Neural cell (in vitro differentiated cells): ENCODE data around the gene CD247. TPM values are rescaled to one million over a fixed set of nuclear protein-coding genes. Genes with fewer than 3 reads are reported as not detected.

Source experiments
- H2AFZ ChIP-seq: fragments of 200-600, 300-800 bp; sonication (generic), shearing (Covaris generic); 2 replicates; pipeline ENCODE4 v1.6.0; 2014; ENCODE audit warnings: low read depth, mild to moderate bottlenecking, antibody characterized with exemption, low read length, moderate library complexity
- H3F3A ChIP-seq: fragments of 200-600 bp; shearing (Covaris generic); 2 replicates; pipeline ENCODE4 v1.6.1; 2016; ENCODE audit warnings: mild to moderate bottlenecking, moderate library complexity, mixed read lengths, antibody characterized with exemption, low read length; ENCODE audit not compliant: insufficient read depth, poor library complexity, severe bottlenecking
- H3K27ac ChIP-seq: fragments of 200-600, 300-800 bp; sonication (generic), shearing (Covaris generic); 2 replicates; pipeline ENCODE4 v1.5.1; 2014; ENCODE audit warnings: mild to moderate bottlenecking, low read length, moderate library complexity
- H3K27me3 ChIP-seq: fragments of 300-800, 200-600 bp; sonication (generic), shearing (Covaris generic); 2 replicates; pipeline ENCODE4 v1.6.0; 2014; ENCODE audit warnings: mild to moderate bottlenecking, low read depth, low read length, moderate library complexity; ENCODE audit not compliant: insufficient read depth
- H3K36me3 ChIP-seq: fragments of 300-800, 200-600 bp; sonication (generic), shearing (Covaris generic); 2 replicates; pipeline ENCODE4 v1.5.1; 2014; ENCODE audit warnings: mild to moderate bottlenecking, antibody characterized with exemption, low read length, moderate library complexity; ENCODE audit not compliant: insufficient read depth
- H3K4me2 ChIP-seq: fragments of 300-800, 200-600 bp; sonication (generic), shearing (Covaris generic); 2 replicates; pipeline ENCODE4 v1.6.0; 2014; ENCODE audit warnings: mild to moderate bottlenecking, low read length
- H3K4me3 ChIP-seq: fragments of 300-800, 200-600 bp; sonication (generic), shearing (Covaris generic); 2 replicates; pipeline ENCODE4 v1.5.1; 2014; ENCODE audit warnings: mild to moderate bottlenecking, low read length, moderate library complexity
- H3K79me2 ChIP-seq: fragments of 200-600 bp; shearing (Covaris generic); replicated peaks from 2 replicates; pipeline ENCODE4 v1.6.0; 2014; ENCODE audit warnings: mild to moderate bottlenecking, low read length, moderate library complexity; ENCODE audit not compliant: insufficient read depth
- H3K9ac ChIP-seq: fragments of 300-800, 200-600 bp; sonication (generic), shearing (Covaris generic); 2 replicates; pipeline ENCODE4 v1.6.1; 2016; ENCODE audit warnings: mild to moderate bottlenecking, low read length, mixed read lengths
- H3K9me2 ChIP-seq: fragments of 200-600 bp; shearing (Covaris generic); 2 replicates; pipeline ENCODE4 v1.6.1; 2016; ENCODE audit warnings: mild to moderate bottlenecking, low read length, mixed read lengths; ENCODE audit not compliant: insufficient read depth
- H3K9me3 ChIP-seq: fragments of 200-600, 300-800 bp; sonication (generic), shearing (Covaris generic); 2 replicates; pipeline ENCODE4 v1.6.1; 2016; ENCODE audit warnings: mild to moderate bottlenecking, mixed run types, low read length, moderate library complexity, mixed read lengths
- H4K20me1 ChIP-seq: fragments of 200-600 bp; shearing (Covaris generic); 2 replicates; pipeline ENCODE4 v1.6.1; 2016; ENCODE audit warnings: mild to moderate bottlenecking, mixed run types; ENCODE audit not compliant: insufficient read depth
- CTCF ChIP-seq: fragments of 450-650 bp; IDR thresholded peaks from 2 replicates; pipeline ENCODE4 v1.5.1; 2014; ENCODE audit warnings: antibody characterized with exemption, mild to moderate bottlenecking, moderate library complexity; ENCODE audit not compliant: poor library complexity, severe bottlenecking
- EP300 ChIP-seq: fragments of 450-650 bp; conservative IDR thresholded peaks from 2 replicates; pipeline ENCODE4 v1.6.1; 2014; ENCODE audit warnings: antibody characterized with exemption, mild to moderate bottlenecking, moderate library complexity; ENCODE audit not compliant: poor library complexity, severe bottlenecking
- EZH2 ChIP-seq: fragments of 200-600, 300-800 bp; shearing (Covaris generic), sonication (generic); IDR thresholded peaks from 2 replicates; pipeline ENCODE4 v1.6.1; 2014; ENCODE audit warnings: antibody characterized with exemption, low read length, borderline replicate concordance, mild to moderate bottlenecking; ENCODE audit not compliant: insufficient read depth, poor library complexity, severe bottlenecking
- MXI1 ChIP-seq: fragments of 450-650 bp; conservative IDR thresholded peaks from 2 replicates; pipeline ENCODE4 v1.6.1; 2014; ENCODE audit warnings: antibody characterized with exemption, mild to moderate bottlenecking; ENCODE audit not compliant: poor library complexity, severe bottlenecking
- POLR2AphosphoS5 ChIP-seq: IDR thresholded peaks from 2 replicates; pipeline ENCODE4 v1.6.1; 2012
- RAD21 ChIP-seq: fragments of 450-650 bp; conservative IDR thresholded peaks from 2 replicates; pipeline ENCODE4 v1.6.1; 2014; ENCODE audit warnings: antibody characterized with exemption, mild to moderate bottlenecking, moderate library complexity
- REST ChIP-seq: IDR thresholded peaks from 2 replicates; pipeline ENCODE4 v1.6.1; 2012; ENCODE audit warnings: borderline replicate concordance
- SMC3 ChIP-seq: fragments of 450-650 bp; conservative IDR thresholded peaks from 2 replicates; pipeline ENCODE4 v1.6.1; 2014; ENCODE audit warnings: antibody characterized with exemption, mild to moderate bottlenecking, moderate library complexity; ENCODE audit not compliant: poor library complexity
- TAF1 ChIP-seq: IDR thresholded peaks from 2 replicates; pipeline ENCODE4 v1.6.1; 2012; ENCODE audit warnings: low read depth
- polyA plus RNA-seq: library from polyadenylated mRNA; depleted of rRNA; stranded (reverse); fragments of >200 nt; gene quantifications from 2 replicates; pipeline ENCODE4 v1.2.3, GENCODE V29; 2014

The CD247 gene
- polyA plus RNA-seq, 1 donor from 2014 or later, result not detected

DNA sequence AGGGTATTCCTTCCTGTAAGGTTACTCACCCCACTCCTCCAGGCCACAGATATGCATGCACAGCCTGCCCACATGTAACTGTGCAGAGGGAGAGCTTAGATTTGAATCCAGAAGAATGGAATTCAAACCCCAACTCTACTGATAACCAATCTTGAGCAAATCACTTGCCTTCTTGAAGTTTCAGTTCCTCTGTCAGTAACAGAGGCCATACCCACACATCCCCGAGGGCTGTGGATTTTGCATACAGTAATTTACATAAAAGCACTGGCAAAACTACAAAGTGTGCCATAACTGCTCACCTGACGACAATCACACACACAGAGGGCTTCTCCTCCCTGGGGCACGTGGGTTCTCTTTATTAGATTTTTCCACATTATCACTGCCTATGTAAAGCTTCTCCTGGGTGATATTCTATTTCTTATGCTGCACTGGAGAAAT is 18.6 kb downstream of the CD247 start:
- H3K9ac ChIP-seq, result no peak overlapping the region
- H3F3A ChIP-seq, result no peaks in the 10 kb centered on the region
- TF ChIP-seq RAD21 (no peak), REST (no peak), SMC3 (no peak), CTCF (no peak), EP300 (no peak), EZH2 (no peak), TAF1 (no peak), POLR2AphosphoS5 (no peak), MXI1 (no peak)
- no peak overlapping the region for H3K4me3 ChIP-seq
- H3K27me3 ChIP-seq, result no peaks in the 10 kb centered on the region
- no peak overlapping the region for H2AFZ ChIP-seq
- no peaks in the 10 kb centered on the region for H3K36me3 ChIP-seq
- H3K4me2 ChIP-seq, result no peak overlapping the region
- H4K20me1 ChIP-seq, result no peaks in the 10 kb centered on the region
- H3K9me3 ChIP-seq, result no peaks in the 10 kb centered on the region
- no peaks in the 10 kb centered on the region for H3K9me2 ChIP-seq
- no peak overlapping the region for H3K27ac ChIP-seq
- H3K79me2 ChIP-seq, result no peaks in the 10 kb centered on the region

DNA sequence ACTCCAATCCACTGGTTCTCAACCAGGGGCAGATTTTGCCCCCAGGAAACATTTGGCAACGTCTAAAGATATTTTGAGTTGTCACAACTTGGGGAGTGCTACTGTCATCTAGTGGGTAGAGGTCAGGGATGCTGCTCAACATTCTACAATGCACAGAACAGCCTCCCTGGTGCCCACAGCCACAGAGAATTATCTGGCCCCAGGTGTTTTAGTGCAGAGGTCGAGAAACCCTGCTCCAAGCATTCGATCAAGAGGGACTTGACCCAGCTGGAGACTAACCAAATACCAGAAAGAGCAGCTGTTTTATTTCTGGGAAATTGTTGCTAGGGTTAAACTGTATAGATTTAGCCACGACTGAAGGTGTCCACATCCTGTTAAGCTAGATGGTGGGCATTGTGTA is 19.2 kb downstream of the CD247 start:
- Histone ChIP-seq H3K27me3 (no peaks in the 10 kb centered on the region), H3K27ac (no peak overlapping the region), H4K20me1 (no peaks in the 10 kb centered on the region), H3K79me2 (no peaks in the 10 kb centered on the region), H2AFZ (no peak overlapping the region), H3K4me2 (no peak overlapping the region), H3K9ac (no peak overlapping the region), H3K36me3 (no peaks in the 10 kb centered on the region), H3K4me3 (no peak overlapping the region), H3K9me3 (no peaks in the 10 kb centered on the region), H3F3A (no peaks in the 10 kb centered on the region), H3K9me2 (no peaks in the 10 kb centered on the region)
- TF ChIP-seq RAD21, result no peak
- no peak for TF ChIP-seq MXI1
- no peak for TF ChIP-seq SMC3
- TF ChIP-seq EP300, result no peak
- TF ChIP-seq POLR2AphosphoS5, result no peak
- TF ChIP-seq CTCF, result no peak
- no peak for TF ChIP-seq REST
- no peak for TF ChIP-seq TAF1
- TF ChIP-seq EZH2, result no peak
